Stomach (tissue), 4 donors: ENCODE measurements around the gene SHFL.

Source experiments
- POLR2A ChIP-seq, 4 donors: fragments of 450-650 bp; IDR thresholded peaks; one replicate each; pipeline ENCODE4 v1.6.1; 2016; ENCODE audit warnings: antibody characterized with exemption in 4 of 4, control low read depth in 2 of 4, mild to moderate bottlenecking in 1 of 4, moderate library complexity in 1 of 4
- POLR2AphosphoS5 ChIP-seq, 3 donors: sonication (generic); formaldehyde crosslinking; IDR thresholded peaks; one replicate each; pipeline ENCODE4 v1.6.1; 2016; ENCODE audit warnings: antibody characterized with exemption in 3 of 3
- TF ChIP-seq, protein P1 (sequence below), 7 experiments: fragments of 450-650 bp in 4 of 7; fragments of 200-600 bp in 3 of 7; sonication (generic) in 3 of 7; IDR thresholded peaks; one replicate each; pipeline ENCODE4 v1.5.1; 2016 to 2019; ENCODE audit warnings: antibody characterized with exemption in 7 of 7, control low read depth in 2 of 7, mild to moderate bottlenecking in 1 of 7

GRCh38 chr19:10096615-10096963 is 10.5 kb downstream of the SHFL start:
- TF ChIP-seq POLR2AphosphoS5 (IDR thresholded peaks at IDR 0.05) (no peak), POLR2A (IDR thresholded peaks at IDR 0.05) (no peak)
- TF ChIP-seq, protein P1, sequence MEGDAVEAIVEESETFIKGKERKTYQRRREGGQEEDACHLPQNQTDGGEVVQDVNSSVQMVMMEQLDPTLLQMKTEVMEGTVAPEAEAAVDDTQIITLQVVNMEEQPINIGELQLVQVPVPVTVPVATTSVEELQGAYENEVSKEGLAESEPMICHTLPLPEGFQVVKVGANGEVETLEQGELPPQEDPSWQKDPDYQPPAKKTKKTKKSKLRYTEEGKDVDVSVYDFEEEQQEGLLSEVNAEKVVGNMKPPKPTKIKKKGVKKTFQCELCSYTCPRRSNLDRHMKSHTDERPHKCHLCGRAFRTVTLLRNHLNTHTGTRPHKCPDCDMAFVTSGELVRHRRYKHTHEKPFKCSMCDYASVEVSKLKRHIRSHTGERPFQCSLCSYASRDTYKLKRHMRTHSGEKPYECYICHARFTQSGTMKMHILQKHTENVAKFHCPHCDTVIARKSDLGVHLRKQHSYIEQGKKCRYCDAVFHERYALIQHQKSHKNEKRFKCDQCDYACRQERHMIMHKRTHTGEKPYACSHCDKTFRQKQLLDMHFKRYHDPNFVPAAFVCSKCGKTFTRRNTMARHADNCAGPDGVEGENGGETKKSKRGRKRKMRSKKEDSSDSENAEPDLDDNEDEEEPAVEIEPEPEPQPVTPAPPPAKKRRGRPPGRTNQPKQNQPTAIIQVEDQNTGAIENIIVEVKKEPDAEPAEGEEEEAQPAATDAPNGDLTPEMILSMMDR (IDR thresholded peaks at IDR 0.05) = no peak
